Mesenchymal stem cell (in vitro differentiated cells and primary cell): ENCODE data around the gene NUP98.

ENCODE experiments used
- DNase-seq: peaks from one replicate; pipeline ENCODE4 v3.0.0-alpha.2; 2013
- H2AFZ ChIP-seq: one replicate; pipeline ENCODE4 v1.6.1; 2013; ENCODE audit warnings: low read depth, mild to moderate bottlenecking, control low read depth, inconsistent platforms, low read length, moderate library complexity
- H2AK5ac ChIP-seq: 2 replicates; pipeline ENCODE4 v1.6.1; 2013; ENCODE audit warnings: low read length, moderate library complexity, mild to moderate bottlenecking, inconsistent platforms; ENCODE audit not compliant: severe bottlenecking
- H2BK120ac ChIP-seq: one replicate; pipeline ENCODE4 v1.6.1; 2013; ENCODE audit warnings: low read depth, mild to moderate bottlenecking, inconsistent platforms, low read length, moderate library complexity
- H2BK12ac ChIP-seq, 2 experiments: one replicate each; pipeline ENCODE4 v1.6.1; 2013; ENCODE audit warnings: inconsistent platforms in 2 of 2, low read length in 2 of 2, mild to moderate bottlenecking in 2 of 2, moderate library complexity in 2 of 2, control low read depth in 1 of 2
- H2BK15ac ChIP-seq: one replicate; pipeline ENCODE4 v1.6.1; 2013; ENCODE audit warnings: mild to moderate bottlenecking, low read depth, inconsistent platforms; ENCODE audit not compliant: poor library complexity, severe bottlenecking
- H2BK5ac ChIP-seq: 2 replicates; pipeline ENCODE4 v1.6.1; 2013; ENCODE audit warnings: low read depth, mild to moderate bottlenecking, low read length, control low read depth, inconsistent platforms; ENCODE audit not compliant: poor library complexity, severe bottlenecking
- H3K14ac ChIP-seq, 2 experiments: one replicate each; pipeline ENCODE4 v1.6.1; 2013; ENCODE audit warnings: inconsistent platforms in 2 of 2, low read length in 2 of 2, control low read depth in 1 of 2, mild to moderate bottlenecking in 1 of 2, moderate library complexity in 1 of 2
- H3K18ac ChIP-seq, 2 experiments: one replicate each; pipeline ENCODE4 v1.6.1; 2013; ENCODE audit warnings: inconsistent platforms in 2 of 2, low read length in 2 of 2, control low read depth in 1 of 2, low read depth in 1 of 2, mild to moderate bottlenecking in 1 of 2
- H3K23ac ChIP-seq, 2 experiments: one replicate each; pipeline ENCODE4 v1.6.1; 2013; ENCODE audit warnings: inconsistent platforms in 2 of 2, low read length in 2 of 2, mild to moderate bottlenecking in 2 of 2, moderate library complexity in 2 of 2, control low read depth in 1 of 2
- H3K27ac ChIP-seq: 2 replicates; pipeline ENCODE4 v1.5.1; 2013; ENCODE audit warnings: mild to moderate bottlenecking, moderate library complexity, low read length, control low read depth, inconsistent platforms; ENCODE audit not compliant: poor library complexity, severe bottlenecking
- H3K27me3 ChIP-seq, 2 experiments: 2 replicates each; pipeline versions ENCODE4 v1.6.1 to v1.7.0; 2013; ENCODE audit warnings: low read length in 2 of 2, mild to moderate bottlenecking in 2 of 2, moderate library complexity in 2 of 2, control low read depth in 1 of 2, inconsistent platforms in 1 of 2; ENCODE audit not compliant: control insufficient read depth in 1 of 2, insufficient read depth in 1 of 2
- H3K36me3 ChIP-seq, 2 experiments: 2 replicates each; pipeline versions ENCODE4 v1.6.1 to v1.7.0; 2013; ENCODE audit warnings: low read length in 2 of 2, control low read depth in 1 of 2, inconsistent platforms in 1 of 2, low read depth in 1 of 2, mild to moderate bottlenecking in 1 of 2; ENCODE audit not compliant: insufficient read depth in 2 of 2, control insufficient read depth in 1 of 2
- H3K4ac ChIP-seq, 2 experiments: one replicate each; pipeline ENCODE4 v1.6.1; 2013; ENCODE audit warnings: inconsistent platforms in 2 of 2, low read length in 2 of 2, mild to moderate bottlenecking in 2 of 2, moderate library complexity in 2 of 2, control low read depth in 1 of 2, low read depth in 1 of 2
- H3K4me1 ChIP-seq: 2 replicates; pipeline ENCODE4 v1.6.1; 2013; ENCODE audit warnings: low read depth, low read length, control low read depth; ENCODE audit not compliant: control insufficient read depth, insufficient read depth
- H3K4me2 ChIP-seq: 2 replicates; pipeline ENCODE4 v1.6.1; 2013; ENCODE audit warnings: low read length, mild to moderate bottlenecking, inconsistent platforms; ENCODE audit not compliant: poor library complexity, severe bottlenecking
- H3K4me3 ChIP-seq, 2 experiments: 2 replicates each; pipeline versions ENCODE4 v1.5.1 to v1.7.0; 2013; ENCODE audit warnings: low read length in 2 of 2, mild to moderate bottlenecking in 2 of 2, control low read depth in 1 of 2, low read depth in 1 of 2; ENCODE audit not compliant: insufficient read depth in 1 of 2
- H3K79me1 ChIP-seq: replicated peaks from 2 replicates; pipeline ENCODE4 v1.6.1; 2013; ENCODE audit warnings: mild to moderate bottlenecking, control low read depth, low read length, inconsistent platforms; ENCODE audit not compliant: poor library complexity, severe bottlenecking
- H3K9ac ChIP-seq: 2 replicates; pipeline ENCODE4 v1.7.0; 2013; ENCODE audit warnings: mild to moderate bottlenecking, low read length, moderate library complexity
- H3K9me3 ChIP-seq: 2 replicates; pipeline ENCODE4 v1.7.0; 2013; ENCODE audit warnings: mild to moderate bottlenecking, low read length; ENCODE audit not compliant: control insufficient read depth
- H4K8ac ChIP-seq: one replicate; pipeline ENCODE4 v1.6.1; 2013; ENCODE audit warnings: inconsistent platforms, mild to moderate bottlenecking, low read length, moderate library complexity
- H4K91ac ChIP-seq: one replicate; pipeline ENCODE4 v1.6.1; 2013; ENCODE audit warnings: mild to moderate bottlenecking, low read length, inconsistent platforms
- WGBS: methylation state at CpG from one replicate; pipeline ENCODE4 v1.1.7; 2013; ENCODE audit warnings: mixed read lengths; 5-methylcytosine and 5-hydroxymethylcytosine counted together

The NUP98 gene

GRCh38 chr11:3831378-3832239 lies 34.3 kb upstream of the NUP98 start:
- Histone ChIP-seq H3K4me3 (no peak overlapping the region), H3K18ac (no peak overlapping the region), H2BK5ac (no peak overlapping the region), H2AFZ (no peak overlapping the region), H3K9me3 (no peaks in the 10 kb centered on the region), H3K79me1 (peaks cover 24% of the 10 kb centered on the region), H2AK5ac (no peak overlapping the region), H3K4me2 (no peak overlapping the region), H3K4me1 (peaks cover 4% of the 10 kb centered on the region), H2BK120ac (no peak overlapping the region), H3K4ac (no peak overlapping the region), H3K14ac (no peak overlapping the region), H2BK12ac (no peak overlapping the region), H4K8ac (no peak overlapping the region), H2BK15ac (no peak overlapping the region), H4K91ac (no peak overlapping the region), H3K27me3 (no peaks in the 10 kb centered on the region), H3K36me3 (peaks cover 28 to 68% of the 10 kb centered on the region in 2 experiments), H3K23ac (no peak overlapping the region), H3K9ac (no peak overlapping the region), H3K27ac (no peak overlapping the region)
- no peak for DNase-seq
- WGBS = 87% methylated on average over 12 of the region's 13 CpGs

- Histone ChIP-seq H3K27me3 (no peaks in the 10 kb centered on the region), H3K4ac (no peak overlapping the region), H2BK120ac (no peak overlapping the region), H3K18ac (no peak overlapping the region), H2BK12ac (no peak overlapping the region), H3K4me3 (no peak overlapping the region), H3K36me3 (peaks cover 30 to 77% of the 10 kb centered on the region in 2 experiments), H4K8ac (no peak overlapping the region), H3K4me2 (no peak overlapping the region), H2BK15ac (no peak overlapping the region), H2BK5ac (no peak overlapping the region), H3K79me1 (peaks cover 24% of the 10 kb centered on the region), H3K27ac (no peak overlapping the region), H4K91ac (no peak overlapping the region), H3K23ac (no peak overlapping the region), H3K9ac (no peak overlapping the region), H3K9me3 (no peaks in the 10 kb centered on the region), H2AFZ (no peak overlapping the region), H3K14ac (no peak overlapping the region), H2AK5ac (no peak overlapping the region), H3K4me1 (peaks cover 4% of the 10 kb centered on the region)
- DNase-seq = no peak
- WGBS = 86% methylated on average over 1 of the region's 1 CpG
Measured at GRCh38 chr11:3830730-3831129, 33.4 kb upstream of the NUP98 start.

- WGBS = 100% methylated on average over 3 of the region's 3 CpGs
Measured at GRCh38 chr11:3830088-3830487, 32.7 kb upstream of the NUP98 start.

GRCh38 chr11:3827434-3828186 lies 30.3 kb upstream of the NUP98 start:
- Histone ChIP-seq H2BK12ac (no peak overlapping the region), H3K9ac (no peak overlapping the region), H3K9me3 (no peaks in the 10 kb centered on the region), H3K36me3 (peaks cover 50 to 75% of the 10 kb centered on the region in 2 experiments), H3K27ac (no peak overlapping the region), H3K4me2 (no peak overlapping the region), H3K4me3 (no peak overlapping the region), H3K4ac (no peak overlapping the region), H2BK5ac (no peak overlapping the region), H3K14ac (no peak overlapping the region), H2AFZ (no peak overlapping the region), H2AK5ac (no peak overlapping the region), H3K4me1 (peaks cover 5% of the 10 kb centered on the region), H3K27me3 (no peaks in the 10 kb centered on the region), H2BK15ac (no peak overlapping the region), H4K8ac (no peak overlapping the region), H2BK120ac (no peak overlapping the region), H4K91ac (no peak overlapping the region), H3K79me1 (peaks cover 22% of the 10 kb centered on the region), H3K18ac (no peak overlapping the region), H3K23ac (no peak overlapping the region)
- WGBS = 99% methylated on average over 35 of the region's 35 CpGs
- DNase-seq = no peak

More at GRCh38 chr11:3830088-3830487, 32.7 kb upstream of the NUP98 start:
- H3K4me3 ChIP-seq = no peak overlapping the region
- no peak overlapping the region for H3K18ac ChIP-seq
- no peak overlapping the region for H3K14ac ChIP-seq
- H2BK12ac ChIP-seq = no peak overlapping the region
- H3K4me2 ChIP-seq = no peak overlapping the region
- no peak overlapping the region for H3K27ac ChIP-seq
- no peak overlapping the region for H2BK120ac ChIP-seq
- peaks cover 37 to 78% of the 10 kb centered on the region in 2 experiments for H3K36me3 ChIP-seq
- H3K9ac ChIP-seq = no peak overlapping the region
- peaks cover 4% of the 10 kb centered on the region for H3K4me1 ChIP-seq
- H3K4ac ChIP-seq = no peak overlapping the region
- no peak overlapping the region for H2AK5ac ChIP-seq
- H3K27me3 ChIP-seq = no peaks in the 10 kb centered on the region
- H2BK15ac ChIP-seq = no peak overlapping the region
- no peak overlapping the region for H4K8ac ChIP-seq
- no peak overlapping the region for H3K23ac ChIP-seq
- no peak overlapping the region for H2BK5ac ChIP-seq
- H2AFZ ChIP-seq = no peak overlapping the region
- peaks cover 24% of the 10 kb centered on the region for H3K79me1 ChIP-seq
- no peak for DNase-seq
- H4K91ac ChIP-seq = no peak overlapping the region
- H3K9me3 ChIP-seq = no peaks in the 10 kb centered on the region
